HG02623 (cell line): ENCODE measurements around the gene HACD2.

Experiments
- ATAC-seq: cut with Tn5 transposase; IDR thresholded peaks from one replicate; pipeline ENCODE4 v1.9.1; 2021; ENCODE audit warnings: moderate library complexity; ENCODE audit not compliant: unreplicated experiment

The HACD2 gene

GRCh38 chr3:123571973-123572365 lies 12.9 kb downstream of the HACD2 start:
- no peak for ATAC-seq

GRCh38 chr3:123571264-123571972 lies 13.4 kb downstream of the HACD2 start:
- no peak for ATAC-seq

- ATAC-seq: no peak
Observed at GRCh38 chr3:123568875-123569274, 16.0 kb downstream of the HACD2 start.

GRCh38 chr3:123568034-123568433 lies 16.8 kb downstream of the HACD2 start:
- ATAC-seq: no peak

- ATAC-seq: no peak
Observed at GRCh38 chr3:123564056-123564455, 20.8 kb downstream of the HACD2 start.

GRCh38 chr3:123562547-123562946 lies 22.3 kb downstream of the HACD2 start:
- no peak for ATAC-seq

- no peak for ATAC-seq
Observed at GRCh38 chr3:123561188-123561587, 23.7 kb downstream of the HACD2 start.

GRCh38 chr3:123559040-123559861 lies 25.6 kb downstream of the HACD2 start:
- ATAC-seq: no peak

- ATAC-seq: no peak
Observed at GRCh38 chr3:123553536-123553935, 31.3 kb downstream of the HACD2 start.

GRCh38 chr3:123552768-123553167 lies 32.1 kb downstream of the HACD2 start:
- no peak for ATAC-seq

- ATAC-seq: no peak
Observed at GRCh38 chr3:123552095-123552714, 32.6 kb downstream of the HACD2 start.

GRCh38 chr3:123547881-123548519 lies 36.9 kb downstream of the HACD2 start:
- ATAC-seq: no peak

GRCh38 chr3:123546133-123546755 lies 38.6 kb downstream of the HACD2 start:
- no peak for ATAC-seq

GRCh38 chr3:123543950-123544349 lies 40.9 kb downstream of the HACD2 start:
- no peak for ATAC-seq

GRCh38 chr3:123540285-123540684 lies 44.6 kb downstream of the HACD2 start:
- no peak for ATAC-seq

- no peak for ATAC-seq
Observed at GRCh38 chr3:123536153-123536895, 48.5 kb downstream of the HACD2 start.

- no peak for ATAC-seq
Observed at GRCh38 chr3:123535580-123535979, 49.3 kb downstream of the HACD2 start.

GRCh38 chr3:123534264-123534663 lies 50.6 kb downstream of the HACD2 start:
- no peak for ATAC-seq

GRCh38 chr3:123533554-123534159 lies 51.2 kb downstream of the HACD2 start:
- no peak for ATAC-seq

- no peak for ATAC-seq
Observed at GRCh38 chr3:123528130-123528529, 56.7 kb downstream of the HACD2 start.
